Measurements from ENCODE around the gene IKZF3. TPM values are rescaled to one million over a fixed set of nuclear protein-coding genes. Genes with fewer than 3 reads are reported as not detected.

The IKZF3 gene
- total RNA-seq, 1 donor = under 0.01 TPM

DNA sequence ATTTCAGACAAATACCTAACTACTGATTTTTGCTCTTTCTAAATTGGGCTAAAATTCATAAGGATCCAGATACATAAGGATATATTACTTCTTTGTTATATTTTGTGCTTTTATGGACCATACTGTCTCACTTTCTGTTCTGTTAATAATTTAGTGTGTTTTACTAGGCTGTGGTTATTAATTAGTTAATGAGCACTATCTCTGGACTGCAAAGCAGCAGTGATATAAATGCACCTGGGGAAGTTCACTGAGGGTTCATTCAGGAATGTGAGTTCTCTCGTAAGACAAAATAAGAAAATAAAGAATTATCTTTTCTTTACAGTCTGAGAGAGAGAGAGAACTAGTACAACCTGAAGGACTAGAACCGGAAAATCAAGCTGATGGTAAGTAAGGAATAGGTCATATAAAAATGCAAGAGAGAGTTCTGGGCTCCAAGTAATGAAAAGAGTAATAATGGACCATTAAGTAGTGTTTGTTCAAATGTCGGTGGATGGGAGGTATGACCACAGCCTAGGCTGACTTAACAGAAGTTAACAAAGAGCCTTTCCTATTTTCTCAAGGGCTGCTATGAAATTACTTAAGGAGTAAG, 55.6 kb downstream of the IKZF3 start:
- no peak for DNase-seq (ENCODE audit: low read depth)
- no peak overlapping the region for H3K4me3 ChIP-seq (ENCODE audit: low read depth, low read length)
- TF ChIP-seq, protein P1, sequence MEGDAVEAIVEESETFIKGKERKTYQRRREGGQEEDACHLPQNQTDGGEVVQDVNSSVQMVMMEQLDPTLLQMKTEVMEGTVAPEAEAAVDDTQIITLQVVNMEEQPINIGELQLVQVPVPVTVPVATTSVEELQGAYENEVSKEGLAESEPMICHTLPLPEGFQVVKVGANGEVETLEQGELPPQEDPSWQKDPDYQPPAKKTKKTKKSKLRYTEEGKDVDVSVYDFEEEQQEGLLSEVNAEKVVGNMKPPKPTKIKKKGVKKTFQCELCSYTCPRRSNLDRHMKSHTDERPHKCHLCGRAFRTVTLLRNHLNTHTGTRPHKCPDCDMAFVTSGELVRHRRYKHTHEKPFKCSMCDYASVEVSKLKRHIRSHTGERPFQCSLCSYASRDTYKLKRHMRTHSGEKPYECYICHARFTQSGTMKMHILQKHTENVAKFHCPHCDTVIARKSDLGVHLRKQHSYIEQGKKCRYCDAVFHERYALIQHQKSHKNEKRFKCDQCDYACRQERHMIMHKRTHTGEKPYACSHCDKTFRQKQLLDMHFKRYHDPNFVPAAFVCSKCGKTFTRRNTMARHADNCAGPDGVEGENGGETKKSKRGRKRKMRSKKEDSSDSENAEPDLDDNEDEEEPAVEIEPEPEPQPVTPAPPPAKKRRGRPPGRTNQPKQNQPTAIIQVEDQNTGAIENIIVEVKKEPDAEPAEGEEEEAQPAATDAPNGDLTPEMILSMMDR (IDR thresholded peaks at IDR 0.05; ENCODE audit: insufficient read depth, low read depth, low read length) = no peak

GRCh38 chr17:39804839-39805238, 59.3 kb downstream of the IKZF3 start:
- no peak overlapping the region for H3K4me3 ChIP-seq (ENCODE audit: low read depth, low read length)
- TF ChIP-seq, protein P1 (IDR thresholded peaks at IDR 0.05; ENCODE audit: insufficient read depth, low read depth, low read length) = no peak
- DNase-seq (ENCODE audit: low read depth) = no peak

- TF ChIP-seq, protein P1 (IDR thresholded peaks at IDR 0.05; ENCODE audit: insufficient read depth, low read depth, low read length) = no peak
- H3K4me3 ChIP-seq (ENCODE audit: low read depth, low read length) = no peak overlapping the region
- DNase-seq (ENCODE audit: low read depth) = no peak
Observed at GRCh38 chr17:39801055-39801454, 63.1 kb downstream of the IKZF3 start.

GRCh38 chr17:39800540-39800939, 63.6 kb downstream of the IKZF3 start:
- H3K4me3 ChIP-seq (ENCODE audit: low read depth, low read length) = no peak overlapping the region
- no peak for DNase-seq (ENCODE audit: low read depth)
- TF ChIP-seq, protein P1 (IDR thresholded peaks at IDR 0.05; ENCODE audit: insufficient read depth, low read depth, low read length) = no peak

DNA sequence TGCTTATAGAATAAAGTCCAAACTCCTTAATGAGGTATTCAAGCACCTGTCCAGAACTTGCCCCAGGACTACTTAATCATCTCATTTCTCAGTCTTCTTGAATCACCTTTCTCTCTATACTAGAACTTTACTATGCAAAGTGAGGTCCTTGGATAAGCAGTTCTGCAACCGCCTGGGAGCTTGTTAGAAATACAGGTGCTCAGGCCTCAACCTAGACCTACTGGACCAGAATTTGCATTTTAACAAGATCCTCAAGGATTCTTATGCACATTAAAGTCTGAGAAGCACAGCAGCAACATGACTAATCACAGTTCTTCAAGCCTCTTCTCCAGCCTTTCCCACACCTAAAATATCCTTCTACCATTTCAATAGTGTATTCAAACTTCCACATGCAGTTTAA, 64.7 kb downstream of the IKZF3 start:
- DNase-seq (ENCODE audit: low read depth) = no peak
- H3K4me3 ChIP-seq (ENCODE audit: low read depth, low read length) = no peak overlapping the region
- TF ChIP-seq, protein P1 (IDR thresholded peaks at IDR 0.05; ENCODE audit: insufficient read depth, low read depth, low read length) = no peak

GRCh38 chr17:39794249-39794970, 69.7 kb downstream of the IKZF3 start:
- TF ChIP-seq, protein P1 (IDR thresholded peaks at IDR 0.05; ENCODE audit: insufficient read depth, low read depth, low read length) = no peak
- DNase-seq (ENCODE audit: low read depth) = no peak
- no peak overlapping the region for H3K4me3 ChIP-seq (ENCODE audit: low read depth, low read length)
